HG03045 (cell line): ENCODE data around the gene TMEM98.
"Not testable (repeated sequence)": the region's sequence is repeated elsewhere in the genome, so short reads cannot be mapped to it uniquely, and the experiment has no call there.

Source experiments
- ATAC-seq: cut with Tn5 transposase; IDR thresholded peaks from one replicate; pipeline ENCODE4 v1.9.1; 2021; ENCODE audit warnings: mild to moderate bottlenecking, moderate library complexity; ENCODE audit not compliant: unreplicated experiment

The TMEM98 gene, protein sequence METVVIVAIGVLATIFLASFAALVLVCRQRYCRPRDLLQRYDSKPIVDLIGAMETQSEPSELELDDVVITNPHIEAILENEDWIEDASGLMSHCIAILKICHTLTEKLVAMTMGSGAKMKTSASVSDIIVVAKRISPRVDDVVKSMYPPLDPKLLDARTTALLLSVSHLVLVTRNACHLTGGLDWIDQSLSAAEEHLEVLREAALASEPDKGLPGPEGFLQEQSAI

DNA sequence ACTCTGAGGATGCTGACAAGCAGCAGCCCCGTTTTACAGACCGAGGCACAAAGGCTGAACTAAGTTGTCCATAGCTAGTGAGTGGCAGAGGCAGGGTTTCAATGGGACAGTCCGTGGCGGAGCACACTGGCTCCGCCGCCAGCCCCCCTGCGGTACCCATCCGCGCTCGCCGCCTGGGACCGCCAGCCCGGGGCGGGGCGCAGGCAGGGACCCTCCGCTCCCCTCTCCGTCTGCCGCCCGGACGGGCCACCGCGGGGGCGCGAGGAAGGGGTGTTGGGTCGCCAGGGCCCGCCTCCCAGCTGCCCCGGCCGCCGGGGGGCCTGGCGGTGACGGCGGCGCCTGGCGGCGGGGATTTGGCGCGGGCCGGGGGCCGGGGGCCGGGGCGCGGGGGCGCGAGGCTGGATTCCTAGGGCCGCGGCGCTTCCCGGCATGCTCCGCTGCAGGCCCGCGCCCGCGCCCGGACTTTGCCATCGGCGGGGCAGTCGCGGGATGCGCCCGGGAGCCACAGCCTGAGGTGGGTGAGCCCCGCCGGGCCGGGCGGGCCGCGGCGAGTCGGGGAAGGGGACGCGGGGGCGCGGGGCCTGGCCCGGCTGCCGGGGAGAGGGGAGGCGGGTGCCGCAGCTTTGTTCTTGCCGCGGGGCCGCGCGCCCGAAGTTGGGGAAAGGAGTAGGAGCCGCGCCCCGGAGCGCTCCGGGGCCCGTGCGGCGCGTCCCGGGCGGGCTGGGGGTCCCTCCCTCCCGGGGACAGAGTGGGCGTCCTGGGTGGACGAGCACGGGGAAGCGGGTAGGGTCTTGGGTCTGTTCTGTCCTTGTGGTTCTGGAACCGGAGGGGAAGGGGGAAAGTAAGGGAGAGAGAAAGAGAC, at the start of gene TMEM98:
TSS of gene TMEM98 (plus strand) at position 430 of the 862 bp plus-strand sequence. CDS start 3,376 bp downstream, outside the sequence.
- ATAC-seq = no peak

DNA sequence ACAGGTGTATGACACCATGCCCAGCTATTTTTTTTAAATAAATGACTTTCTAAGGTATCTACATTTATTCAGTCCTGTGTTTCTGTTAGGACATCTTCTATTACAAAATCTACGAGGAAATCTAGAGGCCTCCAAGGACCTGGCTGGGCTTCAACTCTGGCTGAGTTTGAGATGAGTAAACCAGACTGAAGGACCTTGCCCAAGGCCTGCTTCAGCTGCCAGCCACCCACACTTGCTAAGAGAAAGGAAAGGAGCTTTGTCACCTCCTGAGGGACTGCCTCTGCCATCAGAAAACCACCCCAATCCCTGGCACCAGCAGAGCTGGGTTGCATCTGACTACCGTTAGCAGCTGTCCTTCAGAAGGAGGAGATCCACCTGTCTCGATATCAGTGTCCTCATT, 49.7 kb upstream of the TMEM98 start:
- no peak for ATAC-seq

DNA sequence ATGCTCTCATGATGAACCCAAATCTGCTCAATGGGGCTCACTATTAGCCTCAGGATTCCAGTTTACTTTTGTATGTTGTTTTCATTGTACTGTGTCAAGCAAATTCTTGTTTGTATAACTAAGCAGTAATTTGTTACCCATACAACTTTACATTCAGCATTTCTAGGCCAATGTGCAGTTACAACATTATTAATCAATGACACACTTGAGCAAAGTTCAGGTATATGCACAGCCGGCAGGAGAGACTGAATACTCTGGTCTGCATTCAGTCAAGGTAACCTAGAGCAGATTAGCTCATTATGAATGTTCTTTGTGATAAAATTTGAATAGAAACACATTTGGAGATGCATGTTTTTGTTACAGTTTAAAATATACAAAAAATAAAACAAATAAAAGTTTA, 48.8 kb upstream of the TMEM98 start:
- ATAC-seq = no peak

DNA sequence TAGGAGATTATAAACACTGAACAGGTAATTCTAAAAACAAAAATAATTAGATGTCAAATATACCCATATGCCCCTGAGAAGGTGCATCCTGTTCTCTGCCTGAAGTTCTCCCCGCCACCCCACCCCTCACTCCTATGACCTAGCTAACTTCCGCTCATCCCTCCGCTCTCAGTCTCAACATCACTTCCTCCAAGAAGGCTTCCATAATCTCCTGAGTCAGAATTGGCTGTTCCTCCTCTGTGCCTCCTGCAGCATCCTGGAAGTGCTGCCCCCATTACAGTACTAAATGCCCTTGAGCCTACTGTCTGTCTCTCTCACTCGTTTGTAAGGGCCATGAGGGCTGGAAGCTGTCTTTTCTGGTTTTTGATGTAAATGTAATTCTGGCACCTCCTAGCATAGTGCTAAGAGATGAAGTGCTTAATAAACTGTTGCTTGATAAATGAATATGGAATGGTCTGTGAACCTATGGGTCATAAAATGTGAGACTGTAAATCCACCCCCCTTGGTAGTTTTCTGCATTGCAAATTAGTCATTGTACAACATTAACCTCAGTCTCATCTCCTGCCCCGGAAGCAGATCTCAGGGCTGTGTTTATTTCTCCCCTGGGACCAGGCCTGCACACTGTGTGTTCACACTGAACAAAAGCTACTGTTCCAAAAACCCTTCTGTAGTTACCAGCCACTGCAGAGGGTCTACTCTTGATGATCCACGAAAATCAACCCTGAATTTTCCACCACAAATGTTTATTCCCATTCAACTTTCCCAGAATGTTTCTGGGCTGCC, 47.1 kb upstream of the TMEM98 start:
- no peak for ATAC-seq

DNA sequence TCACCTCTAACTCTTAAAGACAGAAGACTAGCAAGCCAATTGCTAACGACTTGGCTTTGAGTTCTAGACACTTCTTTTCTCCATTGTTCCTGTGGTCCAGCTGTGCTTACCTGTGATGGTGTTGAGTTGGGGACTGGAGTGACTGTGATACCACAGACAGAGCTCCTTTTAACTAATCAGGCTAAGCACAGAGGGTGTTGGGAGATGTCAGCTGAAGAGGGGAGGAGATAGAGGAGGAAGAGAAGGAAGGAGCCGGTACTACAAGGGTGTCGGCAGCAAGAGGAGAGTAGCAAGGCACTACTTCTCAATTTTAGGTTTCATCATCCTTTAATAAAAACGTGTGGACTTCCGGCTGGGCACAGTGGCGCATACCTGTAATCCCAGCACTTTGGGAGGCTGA, 45.9 kb upstream of the TMEM98 start:
- ATAC-seq = no peak

DNA sequence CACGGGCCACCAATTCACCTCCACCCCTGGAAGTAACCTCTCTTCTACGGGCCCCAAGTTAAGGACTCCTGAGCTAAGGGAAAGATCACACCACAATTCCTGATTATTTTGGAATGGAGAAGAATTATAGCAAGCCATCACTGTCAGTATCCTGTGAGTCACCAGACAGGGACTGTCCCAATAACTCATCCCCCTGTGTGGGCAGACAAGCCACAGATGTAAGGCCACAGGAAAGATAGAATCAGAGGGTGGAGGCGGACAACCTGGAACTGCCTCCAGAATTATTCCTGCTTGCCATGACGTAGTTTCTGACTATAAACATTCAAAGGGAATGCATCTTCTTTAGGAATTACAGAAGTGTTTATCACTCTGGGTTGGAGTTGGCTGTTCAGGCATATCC, 45.2 kb upstream of the TMEM98 start:
- no peak for ATAC-seq

DNA sequence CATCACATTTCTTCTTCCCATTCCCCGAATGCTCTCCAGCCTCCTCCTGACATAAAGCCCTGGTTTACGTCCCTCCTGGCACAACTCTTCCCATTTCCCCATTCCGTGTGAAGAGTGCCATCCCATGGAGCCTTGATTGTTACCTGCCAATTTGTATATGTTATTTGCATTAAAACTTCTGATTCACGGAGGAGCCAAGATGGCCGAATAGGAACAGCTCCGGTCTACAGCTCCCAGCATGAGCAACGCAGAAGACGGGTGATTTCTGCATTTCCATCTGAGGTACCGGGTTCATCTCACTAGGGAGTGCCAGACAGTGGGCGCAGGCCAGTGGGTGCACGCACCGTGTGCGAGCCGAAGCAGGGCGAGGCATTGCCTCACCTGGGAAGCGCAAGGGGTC, 41.0 kb upstream of the TMEM98 start:
- not testable (repeated sequence) for ATAC-seq

DNA sequence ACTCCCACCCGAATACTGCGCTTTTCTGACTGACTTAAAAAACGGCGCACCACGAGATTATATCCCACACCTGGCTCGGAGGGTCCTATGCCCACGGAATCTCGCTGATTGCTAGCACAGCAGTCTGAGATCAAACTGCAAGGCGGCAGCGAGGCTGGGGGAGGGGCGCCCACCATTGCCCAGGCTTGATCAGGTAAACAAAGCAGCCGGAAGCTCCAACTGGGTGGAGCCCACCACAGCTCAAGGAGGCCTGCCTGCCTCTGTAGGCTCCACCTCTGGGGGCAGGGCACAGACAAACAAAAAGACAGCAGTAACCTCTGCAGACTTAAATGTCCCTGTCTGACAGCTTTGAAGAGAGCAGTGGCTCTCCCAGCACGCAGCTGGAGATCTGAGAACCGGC, 40.5 kb upstream of the TMEM98 start:
- ATAC-seq = not testable (repeated sequence)

DNA sequence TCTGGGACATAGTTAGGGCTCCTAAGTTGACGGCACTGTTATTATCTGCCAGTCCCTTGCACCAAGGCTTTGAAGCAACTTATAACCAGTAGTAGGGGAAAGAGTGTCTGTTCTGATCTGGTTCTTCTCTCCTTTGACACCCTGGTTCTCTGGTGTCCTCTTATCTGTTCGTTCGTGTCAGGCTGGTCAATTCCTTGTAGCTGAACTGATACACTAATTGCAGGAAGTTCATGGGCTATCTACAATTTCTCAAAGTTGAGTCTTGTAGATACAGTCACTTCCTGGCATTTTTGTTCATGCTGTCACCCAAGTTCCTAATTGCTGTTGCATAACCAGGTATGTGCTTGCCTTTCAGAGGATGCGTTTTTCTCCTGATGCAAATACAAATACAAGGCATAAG, 33.7 kb upstream of the TMEM98 start:
- ATAC-seq = no peak

DNA sequence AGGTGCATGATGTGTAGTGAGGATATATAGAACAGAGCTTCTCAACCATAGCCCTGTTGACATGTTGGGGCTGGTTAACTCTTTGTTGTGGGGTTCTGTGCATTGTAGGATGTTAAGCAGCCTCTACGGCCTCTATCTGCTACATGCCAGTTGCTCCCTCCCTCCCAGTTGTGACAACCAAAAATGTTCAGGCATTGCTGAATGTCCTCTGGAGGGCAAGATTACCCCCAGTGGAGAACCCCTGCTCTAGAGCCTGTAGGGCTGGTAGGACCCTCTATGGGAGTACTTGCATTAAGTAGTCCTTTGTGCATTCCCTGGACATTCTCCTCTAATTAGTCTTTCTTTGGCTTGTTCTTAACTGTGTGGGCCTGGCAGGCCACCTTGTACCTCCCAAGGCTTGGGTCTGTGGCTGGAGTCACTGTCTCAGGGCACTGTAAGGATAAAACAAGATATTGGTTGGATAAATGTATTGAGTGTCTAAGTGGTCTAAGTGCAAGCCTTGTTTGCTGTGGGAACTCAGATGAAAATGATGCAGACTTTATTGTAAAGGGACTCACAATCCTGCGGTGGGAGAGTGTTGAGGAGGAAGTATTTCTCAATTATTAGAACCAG, 31.2 kb upstream of the TMEM98 start:
- no peak for ATAC-seq

DNA sequence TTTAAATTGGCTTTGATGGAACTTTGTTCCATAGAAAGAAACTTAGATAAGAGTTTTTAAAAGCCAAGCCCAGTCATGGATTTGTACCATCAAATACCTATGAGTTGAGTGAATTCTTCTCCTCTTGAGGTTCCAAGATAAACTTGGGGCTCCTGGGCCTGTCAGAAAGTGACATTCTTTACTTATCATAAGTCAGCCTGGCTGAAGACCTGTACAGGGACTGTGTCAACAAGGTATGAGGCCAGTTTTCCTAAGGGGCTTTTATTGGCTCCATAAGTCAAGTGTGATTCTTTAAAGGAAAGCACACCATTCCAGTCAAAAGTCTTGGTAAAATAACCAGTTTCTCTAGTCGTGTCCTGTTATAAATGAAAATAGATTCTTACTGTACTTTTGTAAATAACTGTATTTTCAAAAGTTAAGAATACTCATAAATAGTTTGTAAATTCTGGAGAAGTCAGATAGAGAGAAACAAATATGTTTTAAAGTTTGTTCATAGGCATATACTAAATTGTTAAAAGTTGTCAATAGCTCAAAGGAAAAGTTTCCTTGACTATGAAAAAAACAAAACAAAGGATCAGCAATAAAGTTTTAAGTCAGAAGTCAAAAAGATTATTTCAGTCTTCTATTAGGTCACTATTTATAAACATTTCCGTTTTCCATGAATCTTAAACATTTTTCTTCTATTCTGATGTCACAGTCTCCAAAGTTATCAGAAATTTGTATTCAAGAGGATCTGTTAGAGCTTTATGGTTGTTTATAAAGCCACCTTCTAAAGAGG, 28.5 kb upstream of the TMEM98 start:
- ATAC-seq = no peak

DNA sequence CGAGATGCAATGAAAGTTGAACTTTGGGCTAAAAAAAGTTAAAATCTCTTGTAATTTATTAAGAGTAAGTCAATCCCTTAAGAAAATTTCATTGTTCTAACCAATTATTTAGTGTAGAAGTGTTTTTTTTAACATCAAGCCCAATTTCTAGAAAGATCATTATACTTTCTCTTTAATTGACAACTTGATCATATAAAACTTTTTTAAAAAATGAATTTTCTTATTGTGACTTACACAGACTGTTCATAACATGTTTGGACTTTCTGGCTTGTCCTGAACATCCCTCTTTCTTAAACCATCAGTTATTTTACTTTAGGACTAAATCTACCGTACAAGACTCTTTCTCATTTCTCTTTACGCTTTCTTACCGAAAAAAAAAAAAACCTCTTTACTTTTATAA, 26.2 kb upstream of the TMEM98 start:
- ATAC-seq = no peak

DNA sequence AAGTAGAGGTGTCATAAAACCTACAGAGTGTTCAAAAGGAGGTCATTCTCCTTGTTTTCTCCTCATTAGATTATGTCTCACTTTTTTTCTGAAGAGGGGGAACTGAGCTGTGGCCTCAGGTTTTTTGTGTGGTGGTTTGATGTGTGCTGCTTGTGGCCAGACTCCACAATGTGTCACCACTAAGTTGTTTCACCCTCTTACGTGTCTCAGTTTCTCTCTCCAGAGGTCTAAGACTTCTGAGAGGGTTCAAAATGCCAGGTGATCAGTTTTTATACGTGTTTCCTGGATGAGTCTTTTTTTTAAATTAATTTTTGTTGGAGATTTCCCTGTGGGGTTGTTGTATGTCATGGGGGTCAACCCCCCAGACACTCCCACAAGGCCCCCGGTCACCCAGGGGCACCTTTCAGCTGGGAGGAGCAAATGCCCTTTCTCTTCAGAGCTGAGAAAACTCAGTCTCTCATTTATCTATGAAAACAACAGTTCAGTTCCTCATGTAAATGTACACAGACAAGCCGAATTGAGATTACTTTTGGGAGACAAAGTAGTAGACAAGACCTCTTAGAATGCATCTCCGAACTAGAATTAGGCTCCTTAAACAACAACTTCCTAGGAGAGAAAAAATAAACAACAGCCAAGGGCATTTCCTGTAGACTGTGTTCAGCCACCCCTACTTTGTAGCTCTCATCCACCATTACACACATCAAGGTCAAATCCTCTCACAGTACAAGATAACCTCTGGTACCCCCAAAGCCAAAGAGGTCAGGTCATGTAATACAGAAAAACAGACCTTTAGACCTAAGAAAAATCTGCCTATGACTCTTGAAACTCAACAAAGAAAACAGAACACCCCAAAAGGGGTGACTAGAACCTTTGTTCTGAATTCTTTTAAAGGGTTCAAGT, 23.9 kb upstream of the TMEM98 start:
- ATAC-seq = no peak

DNA sequence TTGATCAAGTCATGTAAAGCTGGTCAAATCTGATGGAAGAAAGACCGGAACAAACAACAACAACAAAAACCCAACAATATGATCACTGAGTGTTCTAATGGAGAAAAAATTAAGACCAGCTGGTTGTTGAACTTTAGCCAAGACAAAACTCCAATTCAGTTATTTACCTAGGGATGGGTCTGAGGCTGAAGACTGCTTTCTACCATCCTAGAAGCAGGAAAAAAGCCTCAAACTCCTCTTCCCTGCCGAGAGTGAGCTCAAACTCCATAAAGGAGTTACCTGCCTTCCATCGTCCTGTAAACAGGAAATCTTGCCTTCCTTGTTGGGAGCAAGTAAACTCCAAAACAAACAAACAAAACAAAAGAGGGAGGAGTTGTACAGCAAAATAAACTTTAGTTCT, 23.1 kb upstream of the TMEM98 start:
- ATAC-seq = no peak

DNA sequence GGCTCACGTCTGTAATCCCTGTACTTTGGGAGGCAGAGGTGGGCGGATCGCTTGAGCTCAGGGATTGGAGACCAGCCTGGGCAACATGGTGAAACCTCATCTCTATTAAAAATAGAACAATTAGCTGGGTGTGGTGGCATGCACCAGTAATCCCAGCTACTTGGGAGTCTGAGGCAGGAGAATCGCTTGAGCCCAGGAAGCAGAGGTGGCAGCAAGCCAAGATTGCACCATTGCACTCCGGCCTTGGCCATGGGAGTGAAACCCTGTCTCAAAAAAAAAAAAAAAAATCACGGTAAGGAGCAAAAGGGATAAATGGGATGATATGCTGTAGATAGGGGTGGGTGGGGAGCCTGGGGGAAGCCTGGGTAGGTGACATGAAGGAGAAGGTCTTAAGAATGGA, 20.4 kb upstream of the TMEM98 start:
- ATAC-seq = no peak

DNA sequence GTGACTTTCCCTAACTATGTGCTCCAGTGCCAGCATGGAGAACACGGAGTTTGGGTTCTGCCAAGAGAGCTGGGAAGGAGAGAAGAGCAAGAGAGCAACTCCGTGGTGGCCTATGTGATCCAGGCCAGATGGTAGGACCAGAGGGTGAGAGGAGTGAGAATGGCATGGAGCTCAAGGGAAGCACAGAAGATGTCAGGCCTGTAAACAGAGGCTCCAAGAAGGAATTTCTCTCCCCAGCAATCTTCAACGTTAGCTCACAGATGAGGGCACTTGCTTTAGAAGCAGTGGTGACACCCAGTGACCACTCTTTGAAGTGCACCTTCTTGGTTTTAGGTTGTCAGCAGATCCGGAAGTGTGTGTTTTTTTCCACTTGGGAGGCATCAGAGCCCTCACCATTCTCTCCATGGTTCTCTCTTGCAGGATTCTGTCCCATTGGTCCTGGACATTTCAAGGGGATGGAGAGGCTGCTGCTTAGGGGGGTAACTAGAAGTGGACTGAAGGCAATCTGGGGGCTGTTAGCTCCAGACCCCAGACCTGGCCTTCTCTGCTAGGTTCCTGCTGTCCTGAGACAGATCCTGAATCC, 18.1 kb upstream of the TMEM98 start:
- ATAC-seq = no peak

DNA sequence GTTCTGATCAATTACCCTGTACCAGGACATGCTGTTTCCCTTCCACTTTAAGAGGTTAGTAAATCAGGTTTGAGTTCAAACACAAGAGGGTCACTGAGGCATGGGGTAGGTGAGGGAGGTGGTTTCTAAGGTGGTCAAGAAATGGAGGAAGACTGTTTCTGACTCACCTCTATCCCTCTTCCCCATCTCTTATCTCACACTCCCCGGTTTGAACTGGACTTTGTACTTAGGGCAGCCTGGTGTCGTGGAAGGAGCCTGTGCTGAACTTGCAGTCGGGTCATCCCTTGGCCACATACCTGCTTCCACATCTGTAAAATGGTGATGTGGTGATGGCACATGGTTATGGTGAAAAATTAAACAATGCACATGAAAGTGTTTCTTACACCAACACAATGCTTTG, 17.2 kb upstream of the TMEM98 start:
- no peak for ATAC-seq

DNA sequence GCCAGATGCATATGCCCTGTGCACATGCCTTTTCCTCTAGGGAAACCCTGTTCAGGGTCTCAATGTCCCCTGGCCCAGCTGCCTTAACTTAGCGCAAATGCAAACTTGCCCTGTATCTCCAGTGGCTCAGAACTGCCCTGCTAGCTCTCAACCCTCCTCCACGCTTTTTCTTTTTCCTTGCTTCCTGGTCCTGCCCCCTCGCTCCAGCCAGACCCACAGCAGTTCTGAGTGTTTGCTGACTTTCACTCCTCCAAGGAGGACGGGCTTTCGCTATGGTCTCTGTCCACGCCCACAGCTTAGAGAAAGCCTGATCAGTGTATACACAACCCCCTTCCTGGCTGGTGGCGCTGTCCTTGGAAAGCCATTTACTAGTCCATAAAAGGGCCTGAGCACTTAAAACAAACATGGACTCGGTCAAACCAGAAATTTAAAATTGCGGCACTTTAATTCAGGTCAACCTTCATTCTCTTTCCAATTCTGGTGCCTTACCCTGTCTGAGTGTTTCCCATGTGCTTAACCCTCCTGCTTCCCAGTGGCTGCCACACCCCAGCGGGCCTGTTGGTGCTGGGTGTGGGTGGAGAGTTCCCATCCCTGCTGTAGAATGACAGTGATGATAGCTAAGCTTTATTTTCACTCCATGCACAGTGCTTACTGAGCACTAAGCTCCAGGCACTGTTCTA, 15.6 kb upstream of the TMEM98 start:
- no peak for ATAC-seq

DNA sequence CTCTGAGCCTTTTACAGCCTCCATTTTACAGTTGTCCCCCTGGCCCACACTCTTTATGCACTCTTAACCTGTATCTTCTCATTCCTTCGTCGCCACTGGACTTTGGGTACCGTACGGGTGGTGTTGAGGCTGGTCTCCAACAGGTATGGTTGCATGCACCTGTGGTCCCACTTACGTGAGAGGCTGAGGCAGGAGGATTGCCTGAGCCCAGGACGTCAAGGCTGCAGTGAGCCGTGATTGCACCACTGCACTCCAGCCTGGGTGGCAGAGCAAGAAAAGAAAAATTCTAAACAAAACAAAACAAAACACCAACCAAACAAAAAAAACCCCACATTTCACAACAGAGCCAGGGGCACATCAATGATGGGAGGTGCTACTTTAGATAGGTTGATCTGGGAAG, 14.4 kb upstream of the TMEM98 start:
- no peak for ATAC-seq
